ENCODE measurements around the gene PI4K2B.

- TF ChIP-seq CTCF (IDR thresholded peaks at IDR 0.05; ENCODE audit: low read depth, low read length, missing input control) (no peak), RXRA (IDR thresholded peaks at IDR 0.05) (no peak), REST (IDR thresholded peaks at IDR 0.05) (no peak), GABPA (IDR thresholded peaks at IDR 0.05 in 1 of 2, conservative IDR thresholded peaks at IDR 0.05 in 1 of 2) (no peak), RAD21 (IDR thresholded peaks at IDR 0.05) (no peak), TAF1 (conservative IDR thresholded peaks at IDR 0.05) (no peak), YY1 (IDR thresholded peaks at IDR 0.05) (no peak)
Observed at GRCh38 chr4:25258980-25259578, 25.2 kb downstream of the PI4K2B start.

Data from liver (tissue), 3 donors.